GM23338 (cell line): ENCODE data around the gene EIF3L. TPM values are rescaled to one million over a fixed set of nuclear protein-coding genes. Genes with fewer than 3 reads are reported as not detected.

Source experiments
- ATAC-seq: fragments of 200-7000 bp; cut with Tn5 transposase; 3 replicates; pipeline ENCODE4 v1.9.1; 2020
- DNase-seq: peaks from one replicate; pipeline ENCODE4 v3.0.0-alpha.2; 2015; ENCODE audit warnings: low spot score
- H2AFZ ChIP-seq: fragments of 200-600 bp; sonication (generic); 2 replicates; pipeline ENCODE4 v1.8.0; 2016; ENCODE audit warnings: antibody characterized with exemption, mild to moderate bottlenecking, moderate library complexity
- H3F3A ChIP-seq: fragments of 200-600 bp; sonication (generic); replicated peaks from 2 replicates; pipeline ENCODE4 v1.8.0; 2017; ENCODE audit warnings: antibody characterized with exemption, mixed run types, low read depth
- H3K27ac ChIP-seq: fragments of 200-600 bp; sonication (generic); 2 replicates; pipeline ENCODE4 v1.6.1; 2016; ENCODE audit warnings: low read depth
- H3K27me3 ChIP-seq: fragments of 200-600 bp; sonication (generic); 2 replicates; pipeline ENCODE4 v1.8.0; 2016; ENCODE audit warnings: mild to moderate bottlenecking, mixed run types, moderate library complexity; ENCODE audit not compliant: insufficient read depth
- H3K36me3 ChIP-seq: fragments of 200-600 bp; sonication (generic); 2 replicates; pipeline ENCODE4 v1.8.0; 2016; ENCODE audit warnings: mild to moderate bottlenecking; ENCODE audit not compliant: insufficient read depth
- H3K4me1 ChIP-seq: fragments of 200-600 bp; sonication (generic); 2 replicates; pipeline ENCODE4 v1.8.0; 2016; ENCODE audit warnings: mild to moderate bottlenecking, moderate library complexity; ENCODE audit not compliant: insufficient read depth
- H3K4me2 ChIP-seq: fragments of 200-600 bp; sonication (generic); 2 replicates; pipeline ENCODE4 v1.7.1; 2017; ENCODE audit warnings: mixed run types
- H3K4me3 ChIP-seq: fragments of 200-600 bp; sonication (generic); 2 replicates; pipeline ENCODE4 v1.6.1; 2016; ENCODE audit warnings: mixed run types
- H3K79me2 ChIP-seq: fragments of 200-600 bp; sonication (generic); replicated peaks from 2 replicates; pipeline ENCODE4 v1.8.0; 2017; ENCODE audit warnings: mild to moderate bottlenecking; ENCODE audit not compliant: insufficient read depth
- H3K9me2 ChIP-seq: fragments of 200-600 bp; sonication (generic); 2 replicates; pipeline ENCODE4 v1.8.0; 2017; ENCODE audit not compliant: insufficient read depth
- H4K20me1 ChIP-seq: fragments of 200-600 bp; sonication (generic); replicated peaks from 2 replicates; pipeline ENCODE4 v1.8.0; 2017; ENCODE audit warnings: mild to moderate bottlenecking; ENCODE audit not compliant: insufficient read depth
- H3K27ac Mint-ChIP-seq: 2 replicates; pipeline ENCODE4 v1.8.0; 2020; ENCODE audit warnings: inconsistent platforms, mild to moderate bottlenecking, moderate library complexity, mixed read lengths
- H3K27me3 Mint-ChIP-seq: 3 replicates; pipeline ENCODE4 v1.8.0; 2022; ENCODE audit warnings: low read depth, mild to moderate bottlenecking, moderate library complexity, mixed read lengths, inconsistent platforms; ENCODE audit not compliant: insufficient read depth, poor library complexity
- H3K36me3 Mint-ChIP-seq: 3 replicates; pipeline ENCODE4 v1.8.0; 2021; ENCODE audit warnings: low read depth, mild to moderate bottlenecking, inconsistent platforms, moderate library complexity, mixed read lengths
- H3K4me1 Mint-ChIP-seq: 3 replicates; pipeline ENCODE4 v1.8.0; 2020; ENCODE audit warnings: mild to moderate bottlenecking, inconsistent platforms, mixed read lengths
- H3K4me3 Mint-ChIP-seq: 3 replicates; pipeline ENCODE4 v1.8.0; 2021; ENCODE audit warnings: moderate library complexity, mild to moderate bottlenecking, inconsistent platforms, mixed read lengths
- H3K9me3 Mint-ChIP-seq: 3 replicates; pipeline ENCODE4 v1.8.0; 2020; ENCODE audit warnings: moderate library complexity, mild to moderate bottlenecking, inconsistent platforms, mixed read lengths
- CREB1 ChIP-seq: fragments of 250-450 bp; sonication (Bioruptor Pico); IDR thresholded peaks from 2 replicates; pipeline ENCODE4 v1.5.0; 2020; ENCODE audit warnings: low read depth, mild to moderate bottlenecking, moderate library complexity
- EZH2 ChIP-seq: fragments of 200-600 bp; sonication (generic); IDR thresholded peaks from one replicate; pipeline ENCODE4 v1.8.0; 2017; ENCODE audit warnings: antibody characterized with exemption, mild to moderate bottlenecking, low read depth; ENCODE audit not compliant: unreplicated experiment
- EZH2phosphoT487 ChIP-seq: fragments of 200-600 bp; sonication (generic); IDR thresholded peaks from one replicate; pipeline ENCODE4 v1.8.1; 2018; ENCODE audit warnings: antibody characterized with exemption; ENCODE audit not compliant: unreplicated experiment
- JUNB ChIP-seq: IDR thresholded peaks from one replicate; pipeline ENCODE4 v1.6.1; 2016; ENCODE audit warnings: antibody characterized with exemption; ENCODE audit not compliant: unreplicated experiment
- NANOG ChIP-seq: IDR thresholded peaks from 2 replicates; pipeline ENCODE4 v1.6.1; 2016; ENCODE audit warnings: antibody characterized with exemption, borderline replicate concordance
- POLR2AphosphoS5 ChIP-seq: IDR thresholded peaks from 2 replicates; pipeline ENCODE4 v1.6.1; 2016; ENCODE audit warnings: antibody characterized with exemption, low read depth
- STAT1 ChIP-seq: IDR thresholded peaks from one replicate; pipeline ENCODE4 v1.6.1; 2016; ENCODE audit warnings: antibody characterized with exemption; ENCODE audit not compliant: unreplicated experiment
- ZNF114 ChIP-seq: fragments of 250-450 bp; sonication (Bioruptor Pico); IDR thresholded peaks from 2 replicates; pipeline ENCODE4 v1.5.0; 2020; ENCODE audit warnings: mild to moderate bottlenecking, moderate library complexity
- ZNF331 ChIP-seq: fragments of 250-450 bp; sonication (Bioruptor Pico); IDR thresholded peaks from 2 replicates; pipeline ENCODE4 v1.5.0; 2020; ENCODE audit warnings: low read depth, mild to moderate bottlenecking, moderate library complexity
- polyA plus RNA-seq: library from polyadenylated mRNA; unstranded; fragments of >200 nt; fragmentation: Nextera tagmentation; extraction: Ambion mirVana; gene quantifications from 2 replicates; pipeline ENCODE4 v1.2.1, GENCODE V29; 2016
- total RNA-seq: library from RNA; depleted of rRNA; stranded (reverse); fragments of >200 nt; shearing (Covaris generic); gene quantifications from 2 replicates; pipeline ENCODE4 v1.2.3, GENCODE V29; 2014
- TF ChIP-seq, protein P1 (sequence below): IDR thresholded peaks from 2 replicates; pipeline ENCODE4 v1.6.1; 2016; ENCODE audit warnings: antibody characterized with exemption
- TF ChIP-seq, protein P2 (sequence below): fragments of 250-450 bp; sonication (Bioruptor Pico); IDR thresholded peaks from 2 replicates; pipeline ENCODE4 v1.5.0; 2020; ENCODE audit warnings: mild to moderate bottlenecking, moderate library complexity
- TF ChIP-seq, protein P3 (sequence below), 2 experiments: fragments of 200-600 bp in 1 of 2; sonication (generic) in 1 of 2; conservative IDR thresholded peaks; 2 replicates each; pipeline versions ENCODE4 v1.5.1 to v1.6.1; 2016 to 2017; ENCODE audit warnings: antibody characterized with exemption in 2 of 2, low read depth in 2 of 2, mild to moderate bottlenecking in 2 of 2, moderate library complexity in 1 of 2
- TF ChIP-seq, protein P4 (sequence below): IDR thresholded peaks from one replicate; pipeline ENCODE4 v1.6.1; 2018; ENCODE audit warnings: antibody characterized with exemption; ENCODE audit not compliant: unreplicated experiment

EIF3L gene
- total and polyA plus RNA-seq, 2 experiments from 2014 or later, result 430 to 459 TPM

DNA sequence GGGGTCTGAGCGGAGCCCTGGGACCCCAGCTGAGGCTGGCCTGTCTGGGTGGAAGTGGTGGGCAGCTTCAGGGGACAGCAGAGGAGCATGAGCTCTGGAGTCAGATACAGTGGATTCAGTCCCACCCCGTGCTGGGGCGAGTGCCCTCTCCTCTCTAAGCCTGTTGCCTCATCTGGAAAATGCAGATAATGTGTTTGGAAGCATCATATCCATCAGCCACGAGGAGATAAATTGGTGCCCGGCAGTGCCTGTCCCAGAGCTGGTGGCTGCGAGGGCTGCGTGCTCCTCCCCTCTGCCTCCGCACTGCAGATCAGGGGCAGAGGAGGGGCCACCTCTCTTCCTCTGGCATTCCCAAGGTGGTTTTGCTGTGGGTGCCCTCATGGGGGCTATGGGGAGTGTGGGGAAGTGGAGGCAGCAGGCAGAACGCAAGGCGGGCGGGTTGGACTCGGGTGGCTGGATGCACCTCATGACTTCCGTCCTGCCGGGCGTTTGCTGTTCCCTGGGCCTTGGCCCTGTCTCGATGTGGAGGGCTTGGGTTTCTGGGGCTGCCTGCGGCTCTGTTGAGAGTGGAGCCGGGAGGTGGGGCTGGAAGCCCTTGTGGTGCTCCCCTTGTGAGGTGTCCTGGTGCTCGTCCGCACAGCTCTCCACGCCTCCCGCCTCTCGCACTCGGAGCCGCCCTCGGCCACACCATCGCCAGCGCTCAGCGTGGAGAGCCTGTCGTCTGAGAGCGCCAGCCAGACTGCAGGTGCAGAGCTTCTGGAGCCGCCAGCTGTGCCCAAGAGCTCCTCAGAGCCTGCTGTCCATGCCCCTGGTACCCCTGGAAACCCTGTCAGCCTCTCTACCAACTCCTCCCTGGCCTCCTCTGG lies 77.8 kb downstream of the EIF3L start:
- no peaks in the 10 kb centered on the region for H3F3A ChIP-seq
- TF ChIP-seq POLR2AphosphoS5, result no peak
- TF ChIP-seq STAT1, result no peak
- no peak for TF ChIP-seq CREB1
- TF ChIP-seq, protein P1, sequence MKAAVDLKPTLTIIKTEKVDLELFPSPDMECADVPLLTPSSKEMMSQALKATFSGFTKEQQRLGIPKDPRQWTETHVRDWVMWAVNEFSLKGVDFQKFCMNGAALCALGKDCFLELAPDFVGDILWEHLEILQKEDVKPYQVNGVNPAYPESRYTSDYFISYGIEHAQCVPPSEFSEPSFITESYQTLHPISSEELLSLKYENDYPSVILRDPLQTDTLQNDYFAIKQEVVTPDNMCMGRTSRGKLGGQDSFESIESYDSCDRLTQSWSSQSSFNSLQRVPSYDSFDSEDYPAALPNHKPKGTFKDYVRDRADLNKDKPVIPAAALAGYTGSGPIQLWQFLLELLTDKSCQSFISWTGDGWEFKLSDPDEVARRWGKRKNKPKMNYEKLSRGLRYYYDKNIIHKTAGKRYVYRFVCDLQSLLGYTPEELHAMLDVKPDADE, result no peak
- no peak for TF ChIP-seq EZH2phosphoT487
- TF ChIP-seq, protein P2, sequence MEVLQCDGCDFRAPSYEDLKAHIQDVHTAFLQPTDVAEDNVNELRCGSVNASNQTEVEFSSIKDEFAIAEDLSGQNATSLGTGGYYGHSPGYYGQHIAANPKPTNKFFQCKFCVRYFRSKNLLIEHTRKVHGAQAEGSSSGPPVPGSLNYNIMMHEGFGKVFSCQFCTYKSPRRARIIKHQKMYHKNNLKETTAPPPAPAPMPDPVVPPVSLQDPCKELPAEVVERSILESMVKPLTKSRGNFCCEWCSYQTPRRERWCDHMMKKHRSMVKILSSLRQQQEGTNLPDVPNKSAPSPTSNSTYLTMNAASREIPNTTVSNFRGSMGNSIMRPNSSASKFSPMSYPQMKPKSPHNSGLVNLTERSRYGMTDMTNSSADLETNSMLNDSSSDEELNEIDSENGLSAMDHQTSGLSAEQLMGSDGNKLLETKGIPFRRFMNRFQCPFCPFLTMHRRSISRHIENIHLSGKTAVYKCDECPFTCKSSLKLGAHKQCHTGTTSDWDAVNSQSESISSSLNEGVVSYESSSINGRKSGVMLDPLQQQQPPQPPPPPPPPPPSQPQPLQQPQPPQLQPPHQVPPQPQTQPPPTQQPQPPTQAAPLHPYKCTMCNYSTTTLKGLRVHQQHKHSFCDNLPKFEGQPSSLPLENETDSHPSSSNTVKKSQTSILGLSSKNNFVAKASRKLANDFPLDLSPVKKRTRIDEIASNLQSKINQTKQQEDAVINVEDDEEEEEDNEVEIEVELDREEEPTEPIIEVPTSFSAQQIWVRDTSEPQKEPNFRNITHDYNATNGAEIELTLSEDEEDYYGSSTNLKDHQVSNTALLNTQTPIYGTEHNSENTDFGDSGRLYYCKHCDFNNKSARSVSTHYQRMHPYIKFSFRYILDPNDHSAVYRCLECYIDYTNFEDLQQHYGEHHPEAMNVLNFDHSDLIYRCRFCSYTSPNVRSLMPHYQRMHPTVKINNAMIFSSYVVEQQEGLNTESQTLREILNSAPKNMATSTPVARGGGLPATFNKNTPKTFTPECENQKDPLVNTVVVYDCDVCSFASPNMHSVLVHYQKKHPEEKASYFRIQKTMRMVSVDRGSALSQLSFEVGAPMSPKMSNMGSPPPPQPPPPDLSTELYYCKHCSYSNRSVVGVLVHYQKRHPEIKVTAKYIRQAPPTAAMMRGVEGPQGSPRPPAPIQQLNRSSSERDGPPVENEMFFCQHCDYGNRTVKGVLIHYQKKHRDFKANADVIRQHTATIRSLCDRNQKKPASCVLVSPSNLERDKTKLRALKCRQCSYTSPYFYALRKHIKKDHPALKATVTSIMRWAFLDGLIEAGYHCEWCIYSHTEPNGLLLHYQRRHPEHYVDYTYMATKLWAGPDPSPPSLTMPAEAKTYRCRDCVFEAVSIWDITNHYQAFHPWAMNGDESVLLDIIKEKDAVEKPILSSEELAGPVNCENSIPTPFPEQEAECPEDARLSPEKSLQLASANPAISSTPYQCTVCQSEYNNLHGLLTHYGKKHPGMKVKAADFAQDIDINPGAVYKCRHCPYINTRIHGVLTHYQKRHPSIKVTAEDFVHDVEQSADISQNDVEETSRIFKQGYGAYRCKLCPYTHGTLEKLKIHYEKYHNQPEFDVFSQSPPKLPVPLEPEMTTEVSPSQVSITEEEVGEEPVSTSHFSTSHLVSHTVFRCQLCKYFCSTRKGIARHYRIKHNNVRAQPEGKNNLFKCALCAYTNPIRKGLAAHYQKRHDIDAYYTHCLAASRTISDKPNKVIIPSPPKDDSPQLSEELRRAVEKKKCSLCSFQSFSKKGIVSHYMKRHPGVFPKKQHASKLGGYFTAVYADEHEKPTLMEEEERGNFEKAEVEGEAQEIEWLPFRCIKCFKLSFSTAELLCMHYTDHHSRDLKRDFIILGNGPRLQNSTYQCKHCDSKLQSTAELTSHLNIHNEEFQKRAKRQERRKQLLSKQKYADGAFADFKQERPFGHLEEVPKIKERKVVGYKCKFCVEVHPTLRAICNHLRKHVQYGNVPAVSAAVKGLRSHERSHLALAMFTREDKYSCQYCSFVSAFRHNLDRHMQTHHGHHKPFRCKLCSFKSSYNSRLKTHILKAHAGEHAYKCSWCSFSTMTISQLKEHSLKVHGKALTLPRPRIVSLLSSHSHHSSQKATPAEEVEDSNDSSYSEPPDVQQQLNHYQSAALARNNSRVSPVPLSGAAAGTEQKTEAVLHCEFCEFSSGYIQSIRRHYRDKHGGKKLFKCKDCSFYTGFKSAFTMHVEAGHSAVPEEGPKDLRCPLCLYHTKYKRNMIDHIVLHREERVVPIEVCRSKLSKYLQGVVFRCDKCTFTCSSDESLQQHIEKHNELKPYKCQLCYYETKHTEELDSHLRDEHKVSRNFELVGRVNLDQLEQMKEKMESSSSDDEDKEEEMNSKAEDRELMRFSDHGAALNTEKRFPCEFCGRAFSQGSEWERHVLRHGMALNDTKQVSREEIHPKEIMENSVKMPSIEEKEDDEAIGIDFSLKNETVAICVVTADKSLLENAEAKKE (CRISPR knock-in tag), result no peak
- no peak for TF ChIP-seq EZH2
- TF ChIP-seq NANOG, result no peak
- no peak for TF ChIP-seq JUNB
- TF ChIP-seq ZNF114 (CRISPR knock-in tag), result no peak
- TF ChIP-seq, protein P3, sequence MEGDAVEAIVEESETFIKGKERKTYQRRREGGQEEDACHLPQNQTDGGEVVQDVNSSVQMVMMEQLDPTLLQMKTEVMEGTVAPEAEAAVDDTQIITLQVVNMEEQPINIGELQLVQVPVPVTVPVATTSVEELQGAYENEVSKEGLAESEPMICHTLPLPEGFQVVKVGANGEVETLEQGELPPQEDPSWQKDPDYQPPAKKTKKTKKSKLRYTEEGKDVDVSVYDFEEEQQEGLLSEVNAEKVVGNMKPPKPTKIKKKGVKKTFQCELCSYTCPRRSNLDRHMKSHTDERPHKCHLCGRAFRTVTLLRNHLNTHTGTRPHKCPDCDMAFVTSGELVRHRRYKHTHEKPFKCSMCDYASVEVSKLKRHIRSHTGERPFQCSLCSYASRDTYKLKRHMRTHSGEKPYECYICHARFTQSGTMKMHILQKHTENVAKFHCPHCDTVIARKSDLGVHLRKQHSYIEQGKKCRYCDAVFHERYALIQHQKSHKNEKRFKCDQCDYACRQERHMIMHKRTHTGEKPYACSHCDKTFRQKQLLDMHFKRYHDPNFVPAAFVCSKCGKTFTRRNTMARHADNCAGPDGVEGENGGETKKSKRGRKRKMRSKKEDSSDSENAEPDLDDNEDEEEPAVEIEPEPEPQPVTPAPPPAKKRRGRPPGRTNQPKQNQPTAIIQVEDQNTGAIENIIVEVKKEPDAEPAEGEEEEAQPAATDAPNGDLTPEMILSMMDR (conservative IDR thresholded peaks at IDR 0.05; ENCODE audit: low read depth in 2 of 2), result no peak
- no peak for TF ChIP-seq ZNF331 (CRISPR knock-in tag)
- TF ChIP-seq, protein P4, sequence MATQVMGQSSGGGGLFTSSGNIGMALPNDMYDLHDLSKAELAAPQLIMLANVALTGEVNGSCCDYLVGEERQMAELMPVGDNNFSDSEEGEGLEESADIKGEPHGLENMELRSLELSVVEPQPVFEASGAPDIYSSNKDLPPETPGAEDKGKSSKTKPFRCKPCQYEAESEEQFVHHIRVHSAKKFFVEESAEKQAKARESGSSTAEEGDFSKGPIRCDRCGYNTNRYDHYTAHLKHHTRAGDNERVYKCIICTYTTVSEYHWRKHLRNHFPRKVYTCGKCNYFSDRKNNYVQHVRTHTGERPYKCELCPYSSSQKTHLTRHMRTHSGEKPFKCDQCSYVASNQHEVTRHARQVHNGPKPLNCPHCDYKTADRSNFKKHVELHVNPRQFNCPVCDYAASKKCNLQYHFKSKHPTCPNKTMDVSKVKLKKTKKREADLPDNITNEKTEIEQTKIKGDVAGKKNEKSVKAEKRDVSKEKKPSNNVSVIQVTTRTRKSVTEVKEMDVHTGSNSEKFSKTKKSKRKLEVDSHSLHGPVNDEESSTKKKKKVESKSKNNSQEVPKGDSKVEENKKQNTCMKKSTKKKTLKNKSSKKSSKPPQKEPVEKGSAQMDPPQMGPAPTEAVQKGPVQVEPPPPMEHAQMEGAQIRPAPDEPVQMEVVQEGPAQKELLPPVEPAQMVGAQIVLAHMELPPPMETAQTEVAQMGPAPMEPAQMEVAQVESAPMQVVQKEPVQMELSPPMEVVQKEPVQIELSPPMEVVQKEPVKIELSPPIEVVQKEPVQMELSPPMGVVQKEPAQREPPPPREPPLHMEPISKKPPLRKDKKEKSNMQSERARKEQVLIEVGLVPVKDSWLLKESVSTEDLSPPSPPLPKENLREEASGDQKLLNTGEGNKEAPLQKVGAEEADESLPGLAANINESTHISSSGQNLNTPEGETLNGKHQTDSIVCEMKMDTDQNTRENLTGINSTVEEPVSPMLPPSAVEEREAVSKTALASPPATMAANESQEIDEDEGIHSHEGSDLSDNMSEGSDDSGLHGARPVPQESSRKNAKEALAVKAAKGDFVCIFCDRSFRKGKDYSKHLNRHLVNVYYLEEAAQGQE, result no peak
- Mint-ChIP-seq H3K9me3 (no peaks in the 10 kb centered on the region), H3K27ac (no peak overlapping the region), H3K36me3 (peaks cover 9% of the 10 kb centered on the region; the same call in 2 of the 3 replicates), H3K4me3 (no peak overlapping the region), H3K27me3 (peaks cover 6% of the 10 kb centered on the region), H3K4me1 (no peaks in the 10 kb centered on the region)
- no peaks in the 10 kb centered on the region for H3K36me3 ChIP-seq
- H3K4me2 ChIP-seq, result no peak overlapping the region
- no peaks in the 10 kb centered on the region for H3K9me2 ChIP-seq
- H3K27me3 ChIP-seq, result no peaks in the 10 kb centered on the region
- H4K20me1 ChIP-seq, result no peaks in the 10 kb centered on the region; the same call in 1 of the 2 replicates
- H3K27ac ChIP-seq, result no peak overlapping the region
- DNase-seq, result no peak
- no peak for ATAC-seq
- no peaks in the 10 kb centered on the region for H3K4me1 ChIP-seq
- H3K4me3 ChIP-seq, result no peak overlapping the region
- H3K79me2 ChIP-seq, result no peaks in the 10 kb centered on the region
- no peak overlapping the region for H2AFZ ChIP-seq
